ENCODE measurements around the gene PRKCE. TPM values are rescaled to one million over a fixed set of nuclear protein-coding genes. Genes with fewer than 3 reads are reported as not detected.

PRKCE gene
- total RNA-seq, 2 donors from 2014 or later, result 7.2 to 25.4 TPM

DNA sequence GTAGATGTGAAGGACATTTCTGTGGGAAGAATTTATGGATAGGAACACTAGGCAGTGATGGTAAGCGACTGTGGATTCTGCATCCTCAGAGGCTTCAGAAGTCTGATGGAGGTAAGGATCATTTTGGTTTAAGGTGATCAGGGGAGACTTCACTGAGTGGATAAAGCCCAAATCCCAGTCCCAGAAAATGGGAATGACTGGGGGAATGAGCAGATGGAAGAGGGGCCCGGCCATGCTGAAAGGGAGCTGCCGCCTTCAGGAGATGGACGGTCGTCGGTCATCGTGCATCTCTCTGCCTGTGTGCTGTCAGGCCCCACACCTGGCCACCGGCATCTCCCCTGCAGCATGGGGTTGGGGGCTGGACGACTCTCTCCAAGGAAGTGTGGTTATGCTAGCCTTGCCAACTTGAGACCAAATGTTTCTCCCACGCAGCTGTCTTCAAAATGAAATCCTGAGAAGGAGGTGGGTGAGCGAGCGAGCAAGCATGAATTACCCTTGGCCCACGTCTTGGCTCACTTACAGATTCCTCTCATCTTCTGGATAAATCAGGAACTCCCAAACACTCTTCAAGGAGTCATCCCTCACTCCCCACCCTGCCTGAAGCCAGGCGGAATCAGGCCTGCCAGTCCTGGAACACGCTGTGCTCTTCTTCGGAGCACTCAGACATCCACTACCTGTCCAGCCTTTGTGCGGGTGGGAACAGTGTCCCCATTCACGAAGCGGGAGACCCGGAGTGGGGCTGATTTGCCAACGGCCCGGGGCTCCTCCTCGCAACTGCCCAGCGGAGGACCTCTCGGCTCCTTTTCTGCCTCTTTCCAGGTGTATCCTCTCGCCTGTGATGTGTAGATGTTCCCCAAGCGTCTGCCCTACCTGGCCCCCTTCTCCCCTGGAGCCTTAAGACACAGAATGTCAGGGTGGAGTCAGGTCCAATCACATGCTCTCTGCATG is 85.6 kb downstream of the PRKCE start:
- no peaks in the 10 kb centered on the region for H3K27me3 ChIP-seq (replicated peaks; ENCODE audit: insufficient read depth)
- 71% methylated on average over 27 of the region's 27 CpGs for WGBS
- no peak overlapping the region for H3K27ac ChIP-seq
- H3K4me3 ChIP-seq, result no peak overlapping the region
- TF ChIP-seq POLR2A (IDR thresholded peaks at IDR 0.05) (no peak), POLR2AphosphoS5 (IDR thresholded peaks at IDR 0.05) (no peak)
- TF ChIP-seq, protein P1, sequence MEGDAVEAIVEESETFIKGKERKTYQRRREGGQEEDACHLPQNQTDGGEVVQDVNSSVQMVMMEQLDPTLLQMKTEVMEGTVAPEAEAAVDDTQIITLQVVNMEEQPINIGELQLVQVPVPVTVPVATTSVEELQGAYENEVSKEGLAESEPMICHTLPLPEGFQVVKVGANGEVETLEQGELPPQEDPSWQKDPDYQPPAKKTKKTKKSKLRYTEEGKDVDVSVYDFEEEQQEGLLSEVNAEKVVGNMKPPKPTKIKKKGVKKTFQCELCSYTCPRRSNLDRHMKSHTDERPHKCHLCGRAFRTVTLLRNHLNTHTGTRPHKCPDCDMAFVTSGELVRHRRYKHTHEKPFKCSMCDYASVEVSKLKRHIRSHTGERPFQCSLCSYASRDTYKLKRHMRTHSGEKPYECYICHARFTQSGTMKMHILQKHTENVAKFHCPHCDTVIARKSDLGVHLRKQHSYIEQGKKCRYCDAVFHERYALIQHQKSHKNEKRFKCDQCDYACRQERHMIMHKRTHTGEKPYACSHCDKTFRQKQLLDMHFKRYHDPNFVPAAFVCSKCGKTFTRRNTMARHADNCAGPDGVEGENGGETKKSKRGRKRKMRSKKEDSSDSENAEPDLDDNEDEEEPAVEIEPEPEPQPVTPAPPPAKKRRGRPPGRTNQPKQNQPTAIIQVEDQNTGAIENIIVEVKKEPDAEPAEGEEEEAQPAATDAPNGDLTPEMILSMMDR (IDR thresholded peaks at IDR 0.05), result no peak
- no peaks in the 10 kb centered on the region for H3K9me3 ChIP-seq
- intact Hi-C loops (cut with DNase I), result no loop called here
- H3K4me1 ChIP-seq (replicated peaks), result no peaks in the 10 kb centered on the region
- DNase-seq (ENCODE audit: low spot score), result no peak
- H3K36me3 ChIP-seq, result no peaks in the 10 kb centered on the region

DNA sequence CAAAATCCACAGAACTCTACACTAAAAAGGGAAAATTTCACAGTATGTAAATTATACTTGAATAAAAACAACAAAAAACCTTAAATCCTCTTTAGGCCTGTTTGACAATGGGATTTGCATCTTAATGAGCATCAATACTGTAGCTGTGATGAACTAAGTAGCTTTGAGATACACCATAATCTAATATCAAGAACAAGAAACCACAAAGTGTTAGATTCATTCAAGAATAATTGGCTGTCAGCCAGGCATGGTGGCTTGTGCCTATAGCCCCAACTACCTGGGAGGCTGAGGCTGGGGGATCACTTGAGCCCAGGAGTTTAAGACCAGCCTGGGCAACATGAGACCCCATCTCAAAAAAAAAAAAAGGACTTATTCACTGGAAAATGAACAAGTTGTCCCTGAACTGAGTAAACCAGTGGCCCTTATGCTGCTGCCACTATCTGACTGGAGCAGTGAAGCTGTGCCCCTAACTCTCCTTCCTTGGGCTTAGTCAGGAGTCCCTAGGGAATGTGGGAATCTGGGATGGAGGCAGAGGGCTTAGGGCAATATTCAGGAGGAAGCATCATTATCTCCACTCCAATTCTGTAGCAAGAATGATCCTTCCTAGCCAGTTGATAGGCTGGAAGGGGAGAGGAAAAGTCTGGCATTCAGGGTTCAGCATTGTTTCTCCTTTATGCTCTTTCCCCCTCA is 88.5 kb downstream of the PRKCE start:
- no peak for DNase-seq (ENCODE audit: low spot score)
- Histone ChIP-seq H3K27me3 (replicated peaks; ENCODE audit: insufficient read depth) (no peaks in the 10 kb centered on the region), H3K27ac (no peak overlapping the region), H3K4me3 (no peak overlapping the region), H3K36me3 (no peaks in the 10 kb centered on the region), H3K4me1 (replicated peaks) (no peaks in the 10 kb centered on the region), H3K9me3 (no peaks in the 10 kb centered on the region)
- intact Hi-C loops (cut with DNase I), result no loop called here
- TF ChIP-seq POLR2A (IDR thresholded peaks at IDR 0.05) (no peak), POLR2AphosphoS5 (IDR thresholded peaks at IDR 0.05) (no peak)
- TF ChIP-seq, protein P1 (IDR thresholded peaks at IDR 0.05), result no peak

DNA sequence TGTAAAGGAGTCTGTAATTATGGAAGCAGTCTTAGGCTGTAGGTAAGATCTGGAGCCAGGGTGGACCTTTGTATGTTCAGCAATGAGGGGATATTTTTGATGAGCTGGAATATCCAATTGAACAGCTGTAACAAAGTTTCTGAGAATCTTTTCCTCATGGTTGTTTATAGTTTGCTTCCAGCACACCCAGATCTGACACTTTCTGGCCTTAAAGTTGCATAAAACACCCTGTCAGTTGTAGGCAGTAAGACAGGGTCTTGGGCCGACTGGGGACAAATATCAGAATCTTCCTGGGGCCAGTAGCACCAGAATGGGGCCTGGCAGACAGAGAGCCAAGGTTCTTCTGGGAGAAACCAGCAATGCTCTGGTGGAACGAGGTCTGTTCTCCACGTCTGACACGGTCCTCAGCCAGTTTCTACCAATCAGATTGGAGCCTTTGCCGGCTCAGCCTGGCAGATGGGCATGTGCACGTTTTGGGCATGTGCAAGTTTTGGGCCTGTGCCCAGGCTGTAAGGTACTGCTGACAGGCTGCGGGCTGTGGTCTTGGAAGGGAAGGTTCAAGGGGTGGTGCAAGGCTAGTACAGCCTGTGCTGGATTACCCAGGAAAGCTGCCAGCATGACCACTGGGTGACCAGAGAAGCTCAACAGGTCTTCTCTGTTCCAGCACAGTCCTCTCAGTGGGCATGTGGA is 89.8 kb downstream of the PRKCE start:
- Histone ChIP-seq H3K4me1 (replicated peaks) (peaks cover 3% of the 10 kb centered on the region), H3K27ac (no peak overlapping the region)

DNA sequence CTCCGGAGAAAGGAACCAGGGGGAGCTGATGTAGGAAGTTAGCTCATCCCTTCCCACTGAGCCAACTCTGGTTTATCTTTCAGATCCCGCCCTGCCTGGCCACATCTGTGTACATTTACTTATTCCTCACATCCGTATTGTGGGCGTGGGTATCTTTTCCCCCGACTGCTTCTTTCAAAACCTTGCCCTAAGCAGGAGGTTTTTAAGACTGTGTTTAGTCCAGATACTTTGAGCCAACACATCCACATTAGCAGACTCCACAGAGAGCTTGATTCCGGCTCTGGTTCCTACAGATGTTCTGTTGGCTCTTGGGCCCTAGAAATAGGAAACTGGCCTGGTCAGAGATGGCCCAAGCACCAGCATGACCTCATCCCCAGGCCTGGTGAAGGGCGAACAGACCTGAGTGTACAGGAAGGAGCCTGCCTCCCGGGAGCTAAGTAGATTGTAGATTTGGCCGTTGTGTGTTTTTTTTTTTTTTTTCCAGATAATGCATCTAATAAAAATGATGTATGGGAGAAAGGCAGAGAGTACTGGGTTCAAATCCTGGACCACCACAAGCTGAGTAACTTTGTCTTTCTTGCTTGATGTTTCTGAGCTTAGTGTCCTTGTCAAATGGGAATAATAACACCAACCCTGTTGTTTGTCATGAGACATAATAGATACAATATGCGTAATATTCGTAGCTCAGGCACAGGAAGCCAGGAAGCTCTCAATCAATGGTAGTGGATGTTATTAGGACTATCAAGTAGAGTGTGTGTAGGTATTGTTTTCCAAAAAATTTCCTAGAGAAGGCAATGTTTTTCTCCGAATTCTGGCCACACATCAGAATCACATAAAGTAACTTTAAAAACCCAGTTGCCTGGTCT is 92.3 kb downstream of the PRKCE start:
- Histone ChIP-seq H3K27me3 (replicated peaks; ENCODE audit: insufficient read depth) (no peaks in the 10 kb centered on the region), H3K27ac (peak overlapping the region in 1 of 2 donors; percentile 7), H3K4me1 (replicated peaks) (peaks cover 3% of the 10 kb centered on the region), H3K36me3 (no peaks in the 10 kb centered on the region), H3K9me3 (no peaks in the 10 kb centered on the region), H3K4me3 (no peak overlapping the region)
- WGBS, result 58% methylated on average over 12 of the region's 12 CpGs
- intact Hi-C loops (cut with DNase I), result no loop called here
- DNase-seq (ENCODE audit: low spot score), result no peak
- TF ChIP-seq POLR2AphosphoS5 (IDR thresholded peaks at IDR 0.05) (no peak), POLR2A (IDR thresholded peaks at IDR 0.05) (no peak)
- TF ChIP-seq, protein P1 (IDR thresholded peaks at IDR 0.05), result no peak

More for the DNA sequence above, 89.8 kb downstream of the PRKCE start:
- Histone ChIP-seq H3K36me3 (no peaks in the 10 kb centered on the region), H3K9me3 (no peaks in the 10 kb centered on the region), H3K4me3 (no peak overlapping the region), H3K27me3 (replicated peaks; ENCODE audit: insufficient read depth) (no peaks in the 10 kb centered on the region)
- intact Hi-C loops (cut with DNase I), result no loop called here
- WGBS, result 52% methylated on average over 7 of the region's 7 CpGs
- no peak for DNase-seq (ENCODE audit: low spot score)
- TF ChIP-seq, protein P1 (IDR thresholded peaks at IDR 0.05), result no peak
- TF ChIP-seq POLR2A (IDR thresholded peaks at IDR 0.05) (no peak), POLR2AphosphoS5 (IDR thresholded peaks at IDR 0.05) (no peak)
